Epithelial cell of proximal tubule (primary cell): ENCODE results near the gene UROD. TPM values are rescaled to one million over a fixed set of nuclear protein-coding genes. Genes with fewer than 3 reads are reported as not detected.

Source experiments
- DNase-seq: peaks from one replicate; pipeline ENCODE4 v3.0.0-alpha.2; 2011; ENCODE audit warnings: low read depth
- H3K4me3 ChIP-seq: 2 replicates; pipeline ENCODE4 v1.5.1; 2011; ENCODE audit warnings: low read depth, mild to moderate bottlenecking, low read length
- total RNA-seq: library from RNA; depleted of rRNA; stranded (reverse); fragments of >200 nt; gene quantifications from 2 replicates; pipeline ENCODE4 v1.2.3, GENCODE V29; 2015
- TF ChIP-seq, protein P1 (sequence below): conservative IDR thresholded peaks from 2 replicates; pipeline ENCODE4 v1.5.1; 2012; ENCODE audit warnings: low read depth, mild to moderate bottlenecking, low read length

The UROD gene
- total RNA-seq, 1 donor from 2014 or later, result 104 TPM

DNA sequence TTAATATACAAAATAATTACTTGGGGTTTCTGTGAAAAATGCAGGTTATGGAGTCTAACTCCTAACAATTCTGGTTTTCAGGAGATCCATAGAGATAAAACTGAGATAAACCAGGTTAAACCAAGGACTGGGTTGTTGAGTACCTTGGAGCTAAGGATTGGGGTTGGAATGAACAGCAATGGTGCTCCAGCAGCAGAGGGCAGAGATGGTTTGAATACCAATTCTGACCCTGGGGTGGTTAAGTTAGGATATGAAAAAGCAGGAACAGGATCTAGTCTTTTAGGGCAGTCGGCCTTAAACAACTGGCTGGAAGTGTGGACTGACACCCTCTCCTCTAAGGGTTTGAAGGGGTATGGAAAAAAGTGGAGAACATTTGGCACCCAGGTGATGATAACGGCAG lies 53.0 kb downstream of the UROD start:
- no peak for DNase-seq
- H3K4me3 ChIP-seq, result no peak overlapping the region
- TF ChIP-seq, protein P1, sequence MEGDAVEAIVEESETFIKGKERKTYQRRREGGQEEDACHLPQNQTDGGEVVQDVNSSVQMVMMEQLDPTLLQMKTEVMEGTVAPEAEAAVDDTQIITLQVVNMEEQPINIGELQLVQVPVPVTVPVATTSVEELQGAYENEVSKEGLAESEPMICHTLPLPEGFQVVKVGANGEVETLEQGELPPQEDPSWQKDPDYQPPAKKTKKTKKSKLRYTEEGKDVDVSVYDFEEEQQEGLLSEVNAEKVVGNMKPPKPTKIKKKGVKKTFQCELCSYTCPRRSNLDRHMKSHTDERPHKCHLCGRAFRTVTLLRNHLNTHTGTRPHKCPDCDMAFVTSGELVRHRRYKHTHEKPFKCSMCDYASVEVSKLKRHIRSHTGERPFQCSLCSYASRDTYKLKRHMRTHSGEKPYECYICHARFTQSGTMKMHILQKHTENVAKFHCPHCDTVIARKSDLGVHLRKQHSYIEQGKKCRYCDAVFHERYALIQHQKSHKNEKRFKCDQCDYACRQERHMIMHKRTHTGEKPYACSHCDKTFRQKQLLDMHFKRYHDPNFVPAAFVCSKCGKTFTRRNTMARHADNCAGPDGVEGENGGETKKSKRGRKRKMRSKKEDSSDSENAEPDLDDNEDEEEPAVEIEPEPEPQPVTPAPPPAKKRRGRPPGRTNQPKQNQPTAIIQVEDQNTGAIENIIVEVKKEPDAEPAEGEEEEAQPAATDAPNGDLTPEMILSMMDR, result no peak

Other genes starting within 250 kb of the UROD start
- gene RPS8, start 236.7 kb upstream of the UROD start, total RNA-seq, result 2,248 and 2,814 TPM in 2 replicates
- gene BEST4, start 224.1 kb upstream of the UROD start, total RNA-seq, result 0.07 and 0.12 TPM in 2 replicates
- gene PLK3, start 211.9 kb upstream of the UROD start, total RNA-seq, result 25.5 and 51.1 TPM in 2 replicates
- gene DYNLT4, start 204.9 kb upstream of the UROD start, total RNA-seq, result 0.29 TPM in 1 of 2 replicates, not detected in the other
- 0.29 and 2.8 TPM in 2 replicates for gene BTBD19, start 203.7 kb upstream of the UROD start, total RNA-seq
- gene PTCH2, start 169.0 kb upstream of the UROD start, total RNA-seq, result under 0.01 TPM in 1 of 2 replicates, not detected in the other
- 27.0 and 36.4 TPM in 2 replicates for gene EIF2B3, start 25.7 kb upstream of the UROD start, total RNA-seq
- 32.8 and 36.6 TPM in 2 replicates for gene HECTD3, start 930 bp upstream of the UROD start, total RNA-seq
- gene ZSWIM5, start 194.4 kb downstream of the UROD start, total RNA-seq, result 0.23 and 0.72 TPM in 2 replicates